H1 (cell line): Measurements from ENCODE around the gene FHIT. TPM values are rescaled to one million over a fixed set of nuclear protein-coding genes. Genes with fewer than 3 reads are reported as not detected.

Experiments used
- CTCF ChIA-PET: fragments of 300-600 bp; sonication (Branson Sonifier 250); formaldehyde crosslinking; loops from one replicate; lab custom pipeline; 2021; ENCODE audit not compliant: partially characterized antibody; lab: Charles Lee
- POLR2A ChIA-PET: fragments of 300-600 bp; sonication (Branson Sonifier 250); formaldehyde crosslinking; loops from one replicate; lab custom pipeline; 2021; ENCODE audit warnings: inconsistent platforms; ENCODE audit not compliant: partially characterized antibody; lab: Charles Lee
- DNase-seq, 2 experiments: peaks; one replicate each; pipeline versions ENCODE4 v3.0.0 to v3.0.0-alpha.2; 2010 to 2022; ENCODE audit warnings: low spot score in 2 of 2, low read depth in 1 of 2, mixed read lengths in 1 of 2
- FAIRE-seq: peaks from 2 replicates; lab custom pipeline; 2011; peaks lifted over from hg19 to GRCh38; lab: Jason Lieb, UNC
- H2AFZ ChIP-seq: 2 replicates; pipeline ENCODE4 v1.8.1; 2012; ENCODE audit warnings: low read length, inconsistent platforms
- H2AK5ac ChIP-seq: 2 replicates; pipeline ENCODE4 v1.6.1; 2013; ENCODE audit warnings: low read depth, low read length
- H2BK120ac ChIP-seq: replicated peaks from 2 replicates; pipeline ENCODE3; 2013; ENCODE audit warnings: low read depth, low read length, inconsistent platforms
- H2BK12ac ChIP-seq: 2 replicates; pipeline ENCODE4 v1.6.1; 2013; ENCODE audit warnings: low read depth, low read length
- H2BK15ac ChIP-seq: 2 replicates; pipeline ENCODE4 v1.6.1; 2013; ENCODE audit warnings: low read length
- H2BK20ac ChIP-seq: 2 replicates; pipeline ENCODE4 v1.6.1; 2013; ENCODE audit warnings: low read length
- H2BK5ac ChIP-seq: 2 replicates; pipeline ENCODE4 v1.6.1; 2013; ENCODE audit warnings: low read depth, low read length
- H3K14ac ChIP-seq: 2 replicates; pipeline ENCODE4 v1.6.1; 2013; ENCODE audit warnings: inconsistent platforms; ENCODE audit not compliant: insufficient read length
- H3K18ac ChIP-seq: 2 replicates; pipeline ENCODE4 v1.6.1; 2013; ENCODE audit warnings: low read length; ENCODE audit errors: extremely low read depth
- H3K23ac ChIP-seq: 2 replicates; pipeline ENCODE4 v1.6.1; 2013; ENCODE audit warnings: inconsistent platforms; ENCODE audit not compliant: insufficient read length
- H3K23me2 ChIP-seq: 2 replicates; pipeline ENCODE4 v1.6.1; 2013; ENCODE audit warnings: low read depth, low read length
- H3K27ac ChIP-seq: 2 replicates; pipeline ENCODE4 v1.6.1; 2011; ENCODE audit warnings: low read depth, low read length, inconsistent platforms
- H3K27me3 ChIP-seq, 4 experiments: replicated peaks in 1 of 4; 1 replicate in 1 of 4; 2 replicates in 3 of 4; pipeline versions ENCODE4 v1.6.1 to v1.8.1; 2011 to 2013; ENCODE audit warnings: low read length in 3 of 4, mild to moderate bottlenecking in 3 of 4, inconsistent platforms in 2 of 4, mixed read lengths in 2 of 4, moderate library complexity in 1 of 4; ENCODE audit not compliant: control insufficient read depth in 3 of 4, insufficient read depth in 3 of 4; ENCODE audit errors: extremely low read depth in 1 of 4
- H3K36me3 ChIP-seq, 4 experiments: 2 replicates each; pipeline versions ENCODE4 v1.6.1 to v1.8.1; 2011 to 2013; ENCODE audit warnings: mild to moderate bottlenecking in 4 of 4, low read length in 3 of 4, moderate library complexity in 2 of 4, control low read depth in 1 of 4, inconsistent platforms in 1 of 4; ENCODE audit not compliant: insufficient read depth in 4 of 4, control insufficient read depth in 2 of 4
- H3K4ac ChIP-seq: replicated peaks from 2 replicates; pipeline ENCODE3; 2013; ENCODE audit warnings: low read length, low read depth, mixed read lengths, inconsistent platforms; ENCODE audit not compliant: insufficient read length
- H3K4me1 ChIP-seq, 4 experiments: replicated peaks in 1 of 4; 1 replicate in 1 of 4; 2 replicates in 3 of 4; pipeline versions ENCODE4 v1.6.1 to v1.8.1; 2011 to 2013; ENCODE audit warnings: low read length in 3 of 4, inconsistent platforms in 2 of 4, mixed read lengths in 1 of 4; ENCODE audit not compliant: insufficient read depth in 4 of 4, control insufficient read depth in 3 of 4
- H3K4me2 ChIP-seq, 2 experiments: 2 replicates each; pipeline versions ENCODE4 v1.6.1 to v1.8.1; 2011 to 2013; ENCODE audit warnings: low read depth in 2 of 2, low read length in 2 of 2, control low read depth in 1 of 2, inconsistent platforms in 1 of 2, mild to moderate bottlenecking in 1 of 2; ENCODE audit not compliant: insufficient read depth in 1 of 2
- H3K4me3 ChIP-seq, 4 experiments: fragments of 200-600, 300-600 bp in 1 of 4; sonication (generic), shearing (Covaris generic), sonication (Bioruptor Twin) in 1 of 4; 2 replicates each; pipeline versions ENCODE4 v1.5.1 to v1.8.1; 2011 to 2016; ENCODE audit warnings: low read length in 4 of 4, low read depth in 3 of 4, control low read depth in 2 of 4, inconsistent platforms in 2 of 4, mild to moderate bottlenecking in 2 of 4, mixed read lengths in 1 of 4, moderate library complexity in 1 of 4; ENCODE audit not compliant: insufficient read depth in 2 of 4; ENCODE audit errors: extremely low read depth in 1 of 4
- H3K56ac ChIP-seq: replicated peaks from 2 replicates; pipeline ENCODE3; 2013; ENCODE audit warnings: low read depth, mild to moderate bottlenecking, mixed read lengths, low read length, inconsistent platforms; ENCODE audit not compliant: insufficient read length
- H3K79me1 ChIP-seq: 2 replicates; pipeline ENCODE4 v1.6.1; 2013; ENCODE audit warnings: low read depth, low read length, control low read depth
- H3K79me2 ChIP-seq, 2 experiments: 2 replicates each; pipeline versions ENCODE4 v1.6.1 to v1.8.1; 2012 to 2013; ENCODE audit warnings: low read length in 2 of 2, mild to moderate bottlenecking in 2 of 2, inconsistent platforms in 1 of 2; ENCODE audit not compliant: insufficient read depth in 2 of 2, control insufficient read depth in 1 of 2
- H3K9ac ChIP-seq, 4 experiments: replicated peaks in 1 of 4; 1 replicate in 1 of 4; 2 replicates in 3 of 4; pipeline versions ENCODE4 v1.6.1 to v1.8.1; 2011 to 2013; ENCODE audit warnings: low read depth in 3 of 4, low read length in 3 of 4, control low read depth in 2 of 4, mild to moderate bottlenecking in 2 of 4, moderate library complexity in 2 of 4, inconsistent platforms in 1 of 4; ENCODE audit errors: extremely low read depth in 1 of 4
- H3K9me3 ChIP-seq, 2 experiments: 2 replicates each; pipeline versions ENCODE4 v1.6.1 to v1.8.1; 2012 to 2013; ENCODE audit warnings: mild to moderate bottlenecking in 2 of 2, moderate library complexity in 2 of 2, control low read depth in 1 of 2, inconsistent platforms in 1 of 2, low read depth in 1 of 2, low read length in 1 of 2, mixed read lengths in 1 of 2; ENCODE audit not compliant: insufficient read depth in 2 of 2
- H4K20me1 ChIP-seq, 2 experiments: replicated peaks in 1 of 2; 2 replicates each; pipeline versions ENCODE3 to v1.8.1; 2011 to 2013; ENCODE audit warnings: inconsistent platforms in 2 of 2, low read length in 2 of 2, mild to moderate bottlenecking in 1 of 2; ENCODE audit not compliant: insufficient read depth in 2 of 2, control insufficient read depth in 1 of 2
- H4K5ac ChIP-seq: 2 replicates; pipeline ENCODE4 v1.6.1; 2013; ENCODE audit warnings: low read length, low read depth, mixed read lengths, inconsistent platforms; ENCODE audit not compliant: insufficient read length
- H4K8ac ChIP-seq: 2 replicates; pipeline ENCODE4 v1.8.0; 2013; ENCODE audit warnings: mild to moderate bottlenecking, moderate library complexity, low read length, inconsistent platforms; ENCODE audit not compliant: insufficient read depth; ENCODE audit errors: extremely low read depth
- H4K91ac ChIP-seq: replicated peaks from 2 replicates; pipeline ENCODE3; 2013; ENCODE audit warnings: low read length, mixed read lengths, inconsistent platforms; ENCODE audit not compliant: insufficient read length
- EP300 ChIP-seq, 2 experiments: IDR thresholded peaks; 1 replicate in 1 of 2; 2 replicates in 1 of 2; pipeline ENCODE4 v1.6.1; 2011 to 2012; ENCODE audit warnings: low read depth in 2 of 2, low read length in 2 of 2, mild to moderate bottlenecking in 2 of 2, borderline replicate concordance in 1 of 2, inconsistent platforms in 1 of 2, moderate library complexity in 1 of 2
- TEAD4 ChIP-seq: IDR thresholded peaks from 2 replicates; pipeline ENCODE4 v1.6.1; 2012; ENCODE audit warnings: low read depth, low read length, inconsistent platforms, mixed read lengths
- WGBS, 2 experiments: shearing (Covaris generic) in 1 of 2; methylation state at CpG; one replicate each; pipeline versions ENCODE4 v1.1.6 to v1.1.7; 2013 to 2015; ENCODE audit warnings: low lambda C conversion rate in 2 of 2, mixed read lengths in 2 of 2, inconsistent platforms in 1 of 2, low coverage in 1 of 2, missing lambda C conversion rate in 1 of 2; ENCODE audit not compliant: insufficient replicate concordance in 2 of 2, insufficient coverage in 1 of 2, insufficient read length in 1 of 2; ENCODE audit errors: extremely low coverage in 1 of 2, missing lambda C conversion rate in 1 of 2; 5-methylcytosine and 5-hydroxymethylcytosine counted together
- polyA plus RNA-seq, 7 experiments: library from polyadenylated mRNA; depleted of rRNA in 3 of 7; stranded (reverse) in 5 of 7; unstranded in 2 of 7; fragments of >200 nt in 5 of 7; fragments of 200-250 nt in 2 of 7; gene quantifications; 1 replicate in 5 of 7; 2 replicates in 1 of 7; 4 replicates in 1 of 7; pipeline versions ENCODE4 v1.2.1 to v1.2.3, GENCODE V29; 2011 to 2013; ENCODE audit warnings: missing spikeins in 2 of 7, mixed read lengths in 2 of 7
- total RNA-seq: library from RNA; stranded (reverse); fragmentation: NEBNext Ultra II Directional; extraction: Animal tissue kit (Norgen Biotek cat#: 25700); gene quantifications from 2 replicates; pipeline ENCODE4 v1.2.1, GENCODE V29; 2021

The FHIT gene
- total and polyA plus RNA-seq, 2 of the 8 experiments (the other 6 are each of a cell fraction or from before 2014, with no cell fraction given), result 1.2 to 3.2 TPM

GRCh38 chr3:59908280-59908679 is 1343.0 kb downstream of the FHIT start:
- H3K14ac ChIP-seq, result no peak overlapping the region
- TF ChIP-seq TEAD4, result peak; percentile 97
- no peak for TF ChIP-seq EP300 (IDR thresholded peaks at IDR 0.05; ENCODE audit: borderline replicate concordance in 1 of 2, low read depth in 2 of 2, low read length in 2 of 2)
- H3K56ac ChIP-seq, result no peak overlapping the region
- H2BK20ac ChIP-seq, result no peak overlapping the region
- no peak overlapping the region for H2BK12ac ChIP-seq
- FAIRE-seq (no peak), DNase-seq (no peak)
- H3K27me3 ChIP-seq, result no peaks in the 10 kb centered on the region
- H4K8ac ChIP-seq, result no peak overlapping the region
- H4K20me1 ChIP-seq, result no peaks in the 10 kb centered on the region
- H3K4me1 ChIP-seq, result no peaks in the 10 kb centered on the region
- H3K9me3 ChIP-seq, result no peaks in the 10 kb centered on the region
- H2AK5ac ChIP-seq, result no peak overlapping the region
- ChIA-PET POLR2A (no interaction called here), CTCF (no interaction called here)
- no peak overlapping the region for H2BK120ac ChIP-seq
- H3K4me3 ChIP-seq, result no peak overlapping the region
- WGBS, 2 experiments, result 97% methylated on average over 2 of the region's 2 CpGs; no CpG with 5 or more reads in 1 of the 2 experiments
- no peak overlapping the region for H3K9ac ChIP-seq
- H3K79me2 ChIP-seq, result no peaks in the 10 kb centered on the region
- no peak overlapping the region for H3K4ac ChIP-seq
- no peak overlapping the region for H3K4me2 ChIP-seq
- H3K23me2 ChIP-seq, result no peaks in the 10 kb centered on the region
- no peaks in the 10 kb centered on the region for H3K36me3 ChIP-seq
- H2BK15ac ChIP-seq, result no peak overlapping the region
- H2BK5ac ChIP-seq, result no peak overlapping the region
- no peaks in the 10 kb centered on the region for H3K79me1 ChIP-seq
- no peak overlapping the region for H2AFZ ChIP-seq
- H4K91ac ChIP-seq, result no peak overlapping the region
- no peak overlapping the region for H3K23ac ChIP-seq
- H3K27ac ChIP-seq, result no peak overlapping the region
- no peak overlapping the region for H3K18ac ChIP-seq
- no peak overlapping the region for H4K5ac ChIP-seq
